Glomerular endothelial cell (primary cell): ENCODE data around the gene DUSP10. TPM values are rescaled to one million over a fixed set of nuclear protein-coding genes. Genes with fewer than 3 reads are reported as not detected.
A peak's percentile ranks its signal among the peaks of the same experiment; 100 is the strongest.

ENCODE experiments used
- DNase-seq: peaks from one replicate; pipeline ENCODE4 v3.0.0-alpha.2; 2011; ENCODE audit warnings: low read depth, low spot score; ENCODE audit errors: extremely low read depth
- total RNA-seq: library from RNA; depleted of rRNA; stranded (reverse); fragments of >200 nt; gene quantifications from 2 replicates; pipeline ENCODE4 v1.2.3, GENCODE V29; 2015

DUSP10 gene
- total RNA-seq: 5.4 and 7.8 TPM in 2 replicates

DNA sequence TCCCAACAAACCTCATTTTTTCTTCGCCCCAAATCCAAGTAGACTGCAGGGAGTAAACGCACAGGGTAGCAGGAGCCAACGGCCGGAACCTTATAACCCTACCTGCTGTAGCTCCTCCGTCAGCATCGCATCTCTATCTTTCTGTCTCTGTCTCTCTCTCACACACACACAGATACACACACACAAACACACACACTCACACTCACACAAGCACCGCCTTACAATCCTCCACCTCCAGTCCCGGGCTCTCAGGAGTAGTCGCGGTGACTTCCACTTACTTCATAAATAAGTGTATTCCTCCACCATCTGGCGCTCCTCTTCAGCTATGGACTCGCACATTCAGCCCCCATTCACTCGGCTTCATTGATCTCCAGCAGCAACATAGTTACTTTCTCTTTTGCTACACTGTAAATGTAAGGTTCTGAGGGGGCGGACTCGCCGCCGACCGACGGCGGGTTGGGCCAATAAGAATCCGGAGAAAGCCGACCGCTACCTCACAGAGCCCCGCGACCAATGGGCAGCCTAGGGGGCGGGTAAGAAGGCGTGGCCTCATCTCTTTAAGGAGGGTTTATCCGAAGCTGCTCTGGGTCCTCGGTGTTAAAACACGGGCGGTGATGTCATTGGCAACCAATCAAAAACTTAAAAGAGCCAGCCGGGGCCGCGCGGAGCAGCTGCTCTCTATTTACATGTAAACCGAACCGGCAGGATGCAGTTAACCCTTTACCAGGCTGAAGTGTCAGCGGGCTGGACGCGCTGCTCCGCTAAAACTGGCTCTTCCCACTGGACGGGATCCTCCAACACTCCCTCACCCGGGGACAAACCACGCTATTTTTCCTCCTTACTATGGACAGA is at the start of gene DUSP10:
DUSP10 (minus strand) TSS at position 387 of the 852 bp plus-strand sequence. CDS start 2,345 bp downstream, outside the sequence.
- DNase-seq: peak; percentile 94

- DNase-seq: no peak
Observed at GRCh38 chr1:221788466-221788865, 46.6 kb upstream of the DUSP10 start.

- DNase-seq: no peak
Observed at GRCh38 chr1:221786647-221787046, 44.8 kb upstream of the DUSP10 start.

- DNase-seq: no peak
Observed at GRCh38 chr1:221783936-221784335, 42.0 kb upstream of the DUSP10 start.

DNA sequence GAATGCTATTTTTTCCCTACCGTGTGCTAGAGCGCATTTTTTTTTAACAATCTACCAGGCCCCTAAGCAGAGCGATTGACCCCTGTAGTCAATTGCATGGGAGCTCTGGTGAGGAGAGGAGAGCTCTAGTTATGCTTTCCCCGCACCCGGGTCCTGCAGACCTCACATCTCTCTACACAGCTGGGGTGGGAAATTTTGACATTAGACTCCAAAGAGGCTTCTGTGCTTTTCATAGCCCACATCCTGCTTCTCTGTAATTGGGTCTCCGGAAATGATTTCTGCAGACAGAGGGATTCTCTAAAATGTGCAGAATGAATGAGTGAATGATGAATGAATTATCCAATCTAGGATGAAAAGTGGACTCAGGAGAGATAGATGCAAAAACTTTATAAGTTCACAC is 41.5 kb upstream of the DUSP10 start:
- no peak for DNase-seq

DNA sequence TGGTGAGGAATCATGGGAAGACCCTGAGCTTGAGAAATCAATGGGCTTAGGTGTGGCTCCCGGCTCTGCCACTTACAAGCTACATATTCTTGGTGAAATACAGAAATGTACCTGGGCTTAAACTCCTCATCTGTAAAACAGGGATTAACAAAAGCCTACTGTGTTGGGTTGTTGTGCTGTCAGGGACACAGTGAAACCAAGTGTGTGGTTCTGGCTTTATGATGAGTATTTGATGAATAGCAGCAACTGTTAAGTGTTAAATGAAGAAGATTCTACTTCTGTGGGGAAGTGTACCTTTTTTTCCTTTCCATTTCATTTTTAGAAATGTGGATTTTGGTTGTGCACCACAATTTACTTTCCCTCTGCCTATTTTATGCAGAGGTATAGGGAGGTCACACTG is 41.1 kb upstream of the DUSP10 start:
- DNase-seq: no peak

DNA sequence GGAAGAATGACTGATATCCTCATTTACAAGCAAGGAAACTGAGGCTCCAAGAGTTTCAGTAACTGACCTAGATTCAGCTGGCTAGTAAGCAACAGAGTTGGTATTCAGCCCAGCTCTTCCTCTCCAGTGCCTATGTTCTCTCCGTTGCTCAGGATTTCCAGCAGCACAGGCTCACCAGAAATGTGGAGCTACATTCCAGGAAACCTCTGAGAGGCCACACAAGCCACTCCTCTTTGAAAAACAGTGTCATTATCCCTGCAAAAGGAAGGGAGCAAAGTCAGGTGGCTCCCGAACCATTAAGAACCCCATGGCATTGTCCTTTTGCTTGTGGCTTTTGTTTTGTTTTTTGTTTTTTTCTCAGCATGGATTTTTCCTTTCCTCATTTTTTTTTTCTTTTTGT is 40.6 kb upstream of the DUSP10 start:
- DNase-seq: no peak

DNA sequence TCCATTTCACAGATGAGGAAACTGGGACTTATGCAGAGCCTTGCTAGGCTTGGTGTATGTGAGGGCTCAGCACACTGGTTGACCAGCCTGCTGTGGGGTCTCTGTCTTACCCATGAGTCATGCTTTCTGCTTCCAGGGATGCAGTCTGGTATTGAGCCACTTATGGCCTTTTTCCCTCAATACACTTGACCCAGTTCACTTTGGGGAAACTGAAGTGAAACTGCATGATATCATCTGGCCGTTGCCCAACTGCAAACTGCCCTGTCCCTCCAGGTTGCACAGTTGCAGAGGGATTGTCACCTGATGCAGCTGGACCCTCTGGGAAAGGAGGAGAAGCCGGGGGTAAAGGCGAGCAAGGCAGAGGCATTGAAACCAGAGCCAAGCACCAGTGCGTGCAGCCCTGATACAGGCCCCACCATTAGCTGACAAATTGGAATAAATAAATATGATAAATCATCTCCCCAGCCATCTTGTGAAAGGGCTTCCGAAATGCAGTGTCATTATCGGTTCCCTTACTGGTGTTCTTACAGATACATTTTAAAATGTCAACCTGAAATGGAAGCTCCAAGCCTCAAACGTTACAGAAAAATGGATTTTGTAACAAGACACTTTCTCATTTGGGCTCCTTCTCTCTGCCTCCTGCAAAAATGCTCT is 39.3 kb upstream of the DUSP10 start:
- no peak for DNase-seq

DNA sequence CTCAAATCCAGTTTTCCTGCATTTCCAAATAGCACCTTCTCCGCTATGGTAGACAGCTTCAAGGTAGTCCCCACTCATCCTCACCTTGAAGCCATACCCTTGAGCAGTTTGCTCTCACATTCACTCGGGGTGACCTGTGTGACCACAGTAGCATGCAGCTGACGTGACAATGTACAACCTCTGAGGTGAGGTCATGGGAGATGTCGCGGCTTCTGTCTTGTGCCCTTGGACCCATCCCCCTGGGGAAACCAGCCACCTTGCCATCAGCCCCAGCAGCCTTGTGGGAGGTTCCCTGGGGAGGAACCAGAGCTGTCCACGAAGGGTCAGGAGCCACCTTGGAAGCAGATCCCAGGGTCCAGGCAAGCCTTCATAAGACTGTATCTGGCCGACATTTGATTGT is 38.3 kb upstream of the DUSP10 start:
- DNase-seq: no peak

DNA sequence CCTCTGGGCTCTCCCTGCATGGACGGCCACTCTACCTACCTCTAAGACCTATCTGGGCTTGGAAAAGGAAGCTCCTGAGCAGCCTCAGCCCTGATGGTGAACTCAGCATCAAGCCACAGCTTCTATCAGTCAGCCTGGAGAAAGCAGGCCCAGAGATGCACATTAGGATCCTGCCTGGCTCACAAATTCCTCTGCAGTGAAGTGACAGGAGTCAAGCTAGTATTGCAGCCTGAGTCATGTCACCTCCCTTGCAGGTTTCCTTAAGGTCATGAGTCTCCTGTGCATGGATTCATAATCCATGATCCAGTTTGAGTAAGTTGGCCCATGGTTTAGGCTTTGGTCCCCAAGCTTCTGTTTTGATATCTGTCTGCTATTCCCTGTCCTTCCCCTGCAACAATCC is 37.9 kb upstream of the DUSP10 start:
- no peak for DNase-seq

DNA sequence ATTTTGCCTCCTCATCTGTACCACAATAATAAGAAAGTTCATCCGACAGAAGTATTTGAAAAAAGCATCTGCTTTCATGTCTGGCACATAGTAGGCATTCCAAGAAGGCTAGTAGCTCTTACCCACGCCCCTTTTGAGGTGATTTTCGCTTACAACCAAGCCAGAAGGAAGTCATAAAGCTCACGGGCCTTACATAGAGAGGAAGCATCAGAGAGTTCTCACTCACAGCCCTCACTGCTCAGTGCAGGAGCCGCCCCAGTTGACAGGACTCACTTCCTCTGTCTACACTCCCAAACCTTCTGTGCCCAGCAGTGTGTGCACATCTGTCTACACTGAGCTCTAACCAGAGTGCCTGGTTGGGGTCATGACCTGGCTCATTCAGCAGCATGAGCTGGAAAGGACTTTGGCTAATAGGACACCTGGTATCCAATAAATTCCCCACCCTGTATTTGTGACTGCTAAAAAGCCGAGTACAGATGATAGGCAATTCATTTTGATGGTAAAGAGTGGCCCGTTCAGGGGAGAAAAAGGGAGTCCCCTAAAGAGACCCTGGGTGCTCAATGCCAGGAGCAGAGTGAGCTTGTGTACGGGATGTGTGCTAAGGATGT is 36.8 kb upstream of the DUSP10 start:
- DNase-seq: no peak

DNA sequence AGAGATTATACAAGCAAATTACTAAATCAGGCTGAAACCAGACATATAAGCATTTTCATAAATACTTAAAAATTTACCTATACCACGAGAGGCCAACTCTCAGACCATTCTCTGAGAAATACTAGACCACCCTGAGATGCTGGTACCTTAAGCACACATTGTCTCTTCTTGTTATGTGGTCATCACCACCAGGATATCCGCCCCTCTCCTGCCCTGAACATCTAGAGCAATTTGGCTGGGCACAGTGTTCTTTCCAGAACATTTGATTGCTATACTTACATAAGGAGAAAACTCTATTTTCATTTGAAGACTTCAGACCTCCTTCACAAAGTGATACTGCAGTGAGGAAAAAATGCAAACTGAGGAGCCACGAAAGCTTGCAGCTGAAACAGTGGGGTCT is 36.2 kb upstream of the DUSP10 start:
- no peak for DNase-seq

- no peak for DNase-seq
Observed at GRCh38 chr1:221777431-221778072, 35.7 kb upstream of the DUSP10 start.

- DNase-seq: no peak
Observed at GRCh38 chr1:221776495-221777301, 34.8 kb upstream of the DUSP10 start.

GRCh38 chr1:221775206-221775605 is 33.3 kb upstream of the DUSP10 start:
- DNase-seq: no peak

- no peak for DNase-seq
Observed at GRCh38 chr1:221774054-221774842, 32.4 kb upstream of the DUSP10 start.

- no peak for DNase-seq
Observed at GRCh38 chr1:221773383-221773782, 31.5 kb upstream of the DUSP10 start.

DNA sequence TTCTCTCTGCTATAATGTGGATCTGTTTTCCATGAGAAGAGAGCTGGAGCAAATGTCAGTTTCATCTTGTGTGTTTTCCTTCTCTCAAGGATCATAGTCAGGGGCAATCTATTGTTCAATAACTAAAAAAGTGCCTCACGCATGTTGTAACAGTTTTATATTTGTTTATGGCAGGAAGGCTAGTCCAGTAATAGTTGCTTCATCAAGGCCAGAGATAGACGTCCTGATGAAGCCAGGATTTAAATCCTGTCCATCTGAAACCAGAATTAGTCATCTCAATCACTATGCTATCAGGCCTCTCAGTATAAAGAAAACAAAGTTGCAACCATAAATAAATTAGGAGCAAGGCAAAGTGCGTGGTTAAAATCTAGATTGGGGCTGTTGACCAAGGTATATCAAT is 30.2 kb upstream of the DUSP10 start:
- no peak for DNase-seq

DNA sequence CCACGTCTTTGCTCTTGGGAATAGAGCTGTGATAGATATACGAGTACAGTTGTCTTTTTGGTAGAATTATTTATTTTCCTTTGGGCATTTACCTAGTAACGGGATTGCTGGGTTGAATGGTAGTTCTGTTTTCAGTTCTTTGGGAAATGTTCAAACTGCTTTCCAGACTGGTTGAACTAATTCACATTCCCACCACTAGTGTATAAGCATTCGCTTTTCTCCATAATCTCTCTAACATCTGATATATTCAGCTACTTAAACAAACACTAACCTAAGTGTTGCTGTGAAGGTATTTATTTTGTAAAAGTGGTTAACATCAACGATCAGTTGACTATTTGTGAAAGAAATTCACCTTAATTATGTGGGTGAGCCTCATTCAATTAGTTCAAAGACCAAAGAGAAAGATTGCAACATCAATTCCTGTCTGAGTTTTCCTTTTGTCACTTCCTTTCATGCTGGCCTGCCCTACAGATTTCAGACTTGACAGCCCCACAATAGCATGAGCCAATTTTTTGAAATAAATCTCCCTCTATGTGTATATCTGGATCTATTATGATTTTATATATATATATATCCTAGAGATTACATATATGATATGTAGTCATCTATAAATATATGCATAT is 26.7 kb upstream of the DUSP10 start:
- no peak for DNase-seq
